Lung microvascular endothelial cell (primary cell): ENCODE results near the gene CLCN2. TPM values are rescaled to one million over a fixed set of nuclear protein-coding genes. Genes with fewer than 3 reads are reported as not detected.
"Not testable (repeated sequence)": the region's sequence is repeated elsewhere in the genome, so short reads cannot be mapped to it uniquely, and the experiment has no call there.

Experiments
- DNase-seq, 2 donors: peaks; one replicate each; pipeline versions ENCODE4 v3.0.0 to v3.0.0-alpha.2; 2010; ENCODE audit warnings: low read depth in 2 of 2
- total RNA-seq: library from RNA; depleted of rRNA; stranded (reverse); fragments of >200 nt; gene quantifications from 2 replicates; pipeline ENCODE4 v1.2.1, GENCODE V29; 2014

The CLCN2 gene
- total RNA-seq, 1 donor from 2014 or later = 1.8 TPM

- DNase-seq = peak; percentile 70 to 76
Measured at GRCh38 chr3:184345317-184346144, 15.9 kb downstream of the CLCN2 start.

- no peak for DNase-seq
Measured at GRCh38 chr3:184344579-184345316, 16.7 kb downstream of the CLCN2 start.

- no peak for DNase-seq
Measured at GRCh38 chr3:184343200-184343876, 18.1 kb downstream of the CLCN2 start.

GRCh38 chr3:184341925-184342324, 19.5 kb downstream of the CLCN2 start:
- no peak for DNase-seq

GRCh38 chr3:184339451-184340135, 21.8 kb downstream of the CLCN2 start:
- DNase-seq = not testable (repeated sequence)

- DNase-seq = no peak
Measured at GRCh38 chr3:184339001-184339400, 22.4 kb downstream of the CLCN2 start.

GRCh38 chr3:184338511-184338945, 22.9 kb downstream of the CLCN2 start:
- peak; percentile 90 to 94 for DNase-seq

- no peak for DNase-seq
Measured at GRCh38 chr3:184337981-184338380, 23.4 kb downstream of the CLCN2 start.

- peak; percentile 29 to 49 for DNase-seq
Measured at GRCh38 chr3:184337399-184337714, 24.0 kb downstream of the CLCN2 start, which contains the start of gene FAM131A. Gene FAM131A, plus strand, starts transcription at chr3:184337600. Its CDS starts 31 bp downstream, at chr3:184337631.

- peak; percentile 61 to 63 for DNase-seq
Measured at GRCh38 chr3:184336547-184337398, 24.6 kb downstream of the CLCN2 start.

- peak; percentile 80 to 88 for DNase-seq
Measured at GRCh38 chr3:184335661-184336546, 25.5 kb downstream of the CLCN2 start.

GRCh38 chr3:184335291-184335660, 26.1 kb downstream of the CLCN2 start:
- peak in 1 of 2 donors; percentile 13 for DNase-seq

GRCh38 chr3:184334470-184335158, 26.8 kb downstream of the CLCN2 start:
- DNase-seq = peak; percentile 34 to 87

GRCh38 chr3:184333700-184334099, 27.7 kb downstream of the CLCN2 start:
- no peak for DNase-seq

GRCh38 chr3:184333190-184333589, 28.2 kb downstream of the CLCN2 start:
- DNase-seq = no peak

GRCh38 chr3:184332370-184333090, 28.9 kb downstream of the CLCN2 start:
- peak; percentile 84 to 98 for DNase-seq

- DNase-seq = no peak
Measured at GRCh38 chr3:184328516-184328915, 32.9 kb downstream of the CLCN2 start.

- no peak for DNase-seq
Measured at GRCh38 chr3:184327171-184327570, 34.2 kb downstream of the CLCN2 start.
